ENCODE results near the gene ABAT. TPM values are rescaled to one million over a fixed set of nuclear protein-coding genes. Genes with fewer than 3 reads are reported as not detected.
A peak's percentile ranks its signal among the peaks of the same experiment; 100 is the strongest.

ABAT gene
- total RNA-seq, 1 donor from 2014 or later, result 23.3 TPM

DNA sequence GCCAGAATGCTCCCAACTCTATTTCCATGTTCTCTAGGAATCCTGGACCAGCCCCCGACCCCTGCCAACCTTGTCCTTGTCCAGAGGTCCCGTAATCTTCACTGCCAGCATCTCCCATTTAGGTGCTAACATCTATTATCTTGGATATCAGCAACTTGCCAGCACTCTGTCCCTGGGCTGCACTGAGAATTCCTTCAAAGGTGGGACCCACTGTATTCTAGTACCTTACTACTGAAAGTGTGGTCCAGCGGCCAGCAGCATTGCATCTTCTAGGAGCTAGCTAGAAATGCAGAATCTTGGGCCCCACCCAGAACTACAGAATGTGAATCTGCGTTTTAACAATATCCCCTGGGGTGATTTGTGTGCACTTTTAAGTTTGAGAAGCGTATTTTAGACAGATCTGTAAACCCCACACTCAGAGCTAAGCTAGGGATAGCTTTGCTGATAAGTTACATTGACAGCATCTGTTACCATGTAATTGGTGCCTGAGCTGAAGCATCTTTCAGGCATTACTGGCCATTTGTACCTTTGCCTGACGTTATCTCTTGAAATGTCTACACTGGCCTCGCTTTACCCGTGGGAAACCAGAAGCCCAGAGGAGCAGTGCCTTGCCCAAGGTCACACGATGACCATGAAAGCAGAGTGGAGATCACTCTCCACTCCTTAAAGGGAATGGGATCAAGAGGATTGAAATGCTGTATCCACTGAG lies 8.3 kb downstream of the ABAT start:
- H3K9me3 Mint-ChIP-seq (ENCODE audit: unreplicated experiment), result peaks cover 5% of the 10 kb centered on the region
- H3K27ac ChIP-seq (ENCODE audit: low read depth, low read length), result no peak overlapping the region
- H3K27me3 ChIP-seq (ENCODE audit: insufficient read depth, low read length), result no peaks in the 10 kb centered on the region
- H3K36me3 Mint-ChIP-seq (ENCODE audit: low read depth, unreplicated experiment), result peaks cover 10% of the 10 kb centered on the region
- peaks cover 13% of the 10 kb centered on the region for H4K20me1 ChIP-seq (ENCODE audit: insufficient read depth, low read length)
- DNase-seq (ENCODE audit: low read depth) (no peak), FAIRE-seq (no peak)
- H3K27ac Mint-ChIP-seq (ENCODE audit: unreplicated experiment), result no peak overlapping the region
- H3K27me3 Mint-ChIP-seq (ENCODE audit: low read depth, unreplicated experiment), result no peaks in the 10 kb centered on the region
- TF ChIP-seq CTCF (IDR thresholded peaks at IDR 0.05; ENCODE audit: insufficient read depth, low read depth, low read length) (no peak), EZH2 (IDR thresholded peaks at IDR 0.05; ENCODE audit: insufficient read depth, low read length) (no peak)
- no peaks in the 10 kb centered on the region for H3K36me3 ChIP-seq (ENCODE audit: insufficient read depth, low read length)
- H3K4me2 ChIP-seq (ENCODE audit: low read length), result no peak overlapping the region
- no peak overlapping the region for H2AFZ ChIP-seq (ENCODE audit: low read depth, low read length)
- H3K9me3 ChIP-seq (ENCODE audit: insufficient read depth, low read depth, low read length), result no peaks in the 10 kb centered on the region
- H3K4me3 Mint-ChIP-seq (ENCODE audit: unreplicated experiment), result no peak overlapping the region
- peaks cover 27% of the 10 kb centered on the region for H3K4me1 Mint-ChIP-seq (ENCODE audit: low read depth, unreplicated experiment)
- H3K4me3 ChIP-seq (ENCODE audit: insufficient read depth, low read depth, low read length), result no peak overlapping the region
- no peaks in the 10 kb centered on the region for H3K79me2 ChIP-seq (ENCODE audit: insufficient read depth, low read length)
- peaks cover 13% of the 10 kb centered on the region for H3K4me1 ChIP-seq (ENCODE audit: insufficient read depth, low read length)
- no peak overlapping the region for H3K9ac ChIP-seq (ENCODE audit: low read length)

DNA sequence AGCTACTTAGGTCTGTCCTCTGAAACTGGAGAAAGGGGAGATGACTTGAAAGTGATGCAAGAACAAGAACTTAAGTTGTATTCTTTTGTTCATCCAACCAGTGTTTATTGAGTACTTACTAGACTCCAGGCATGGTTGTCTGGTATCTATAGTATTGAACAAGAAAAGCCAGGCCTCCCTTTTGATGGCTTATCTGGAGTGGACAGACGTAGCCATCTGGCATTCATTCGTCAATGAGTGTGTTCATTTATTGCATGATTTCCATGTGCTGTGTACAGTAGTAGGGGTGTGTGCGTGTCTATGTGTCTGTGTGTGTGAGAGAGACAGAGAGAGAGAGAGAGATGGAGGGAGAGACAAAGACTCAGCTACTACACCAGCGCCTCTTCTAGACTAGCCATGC lies 9.2 kb downstream of the ABAT start:
- no peak overlapping the region for H3K27ac ChIP-seq (ENCODE audit: low read depth, low read length)
- peaks cover 9% of the 10 kb centered on the region for H4K20me1 ChIP-seq (ENCODE audit: insufficient read depth, low read length)
- no peaks in the 10 kb centered on the region for H3K27me3 ChIP-seq (ENCODE audit: insufficient read depth, low read length)
- no peaks in the 10 kb centered on the region for H3K9me3 ChIP-seq (ENCODE audit: insufficient read depth, low read depth, low read length)
- no peak for FAIRE-seq
- Mint-ChIP-seq H3K4me3 (ENCODE audit: unreplicated experiment) (no peak overlapping the region), H3K27ac (ENCODE audit: unreplicated experiment) (no peak overlapping the region), H3K27me3 (ENCODE audit: low read depth, unreplicated experiment) (no peaks in the 10 kb centered on the region), H3K36me3 (ENCODE audit: low read depth, unreplicated experiment) (peaks cover 10% of the 10 kb centered on the region), H3K9me3 (ENCODE audit: unreplicated experiment) (peaks cover 5% of the 10 kb centered on the region), H3K4me1 (ENCODE audit: low read depth, unreplicated experiment) (peaks cover 20% of the 10 kb centered on the region)
- no peak overlapping the region for H3K4me2 ChIP-seq (ENCODE audit: low read length)
- no peak overlapping the region for H3K9ac ChIP-seq (ENCODE audit: low read length)
- DNase-seq (ENCODE audit: low read depth), result no peak
- peaks cover 5% of the 10 kb centered on the region for H3K4me1 ChIP-seq (ENCODE audit: insufficient read depth, low read length)
- TF ChIP-seq CTCF (IDR thresholded peaks at IDR 0.05; ENCODE audit: insufficient read depth, low read depth, low read length) (no peak), EZH2 (IDR thresholded peaks at IDR 0.05; ENCODE audit: insufficient read depth, low read length) (no peak)
- no peak overlapping the region for H3K4me3 ChIP-seq (ENCODE audit: insufficient read depth, low read depth, low read length)
- no peak overlapping the region for H2AFZ ChIP-seq (ENCODE audit: low read depth, low read length)
- no peaks in the 10 kb centered on the region for H3K36me3 ChIP-seq (ENCODE audit: insufficient read depth, low read length)
- no peaks in the 10 kb centered on the region for H3K79me2 ChIP-seq (ENCODE audit: insufficient read depth, low read length)

GRCh38 chr16:8685617-8686016 lies 11.2 kb downstream of the ABAT start:
- Histone ChIP-seq H4K20me1 (ENCODE audit: insufficient read depth, low read length) (peaks cover 9% of the 10 kb centered on the region), H3K9ac (ENCODE audit: low read length) (no peak overlapping the region), H3K79me2 (ENCODE audit: insufficient read depth, low read length) (no peaks in the 10 kb centered on the region), H3K9me3 (ENCODE audit: insufficient read depth, low read depth, low read length) (peaks cover 10% of the 10 kb centered on the region), H3K27ac (ENCODE audit: low read depth, low read length) (no peak overlapping the region), H3K4me2 (ENCODE audit: low read length) (no peak overlapping the region), H3K27me3 (ENCODE audit: insufficient read depth, low read length) (no peaks in the 10 kb centered on the region), H2AFZ (ENCODE audit: low read depth, low read length) (no peak overlapping the region), H3K36me3 (ENCODE audit: insufficient read depth, low read length) (no peaks in the 10 kb centered on the region), H3K4me1 (ENCODE audit: insufficient read depth, low read length) (no peaks in the 10 kb centered on the region), H3K4me3 (ENCODE audit: insufficient read depth, low read depth, low read length) (no peak overlapping the region)
- H3K4me1 Mint-ChIP-seq (ENCODE audit: low read depth, unreplicated experiment), result peaks cover 12% of the 10 kb centered on the region
- H3K27me3 Mint-ChIP-seq (ENCODE audit: low read depth, unreplicated experiment), result no peaks in the 10 kb centered on the region
- H3K4me3 Mint-ChIP-seq (ENCODE audit: unreplicated experiment), result no peak overlapping the region
- DNase-seq (ENCODE audit: low read depth) (no peak), FAIRE-seq (no peak)
- peaks cover 21% of the 10 kb centered on the region for H3K36me3 Mint-ChIP-seq (ENCODE audit: low read depth, unreplicated experiment)
- H3K9me3 Mint-ChIP-seq (ENCODE audit: unreplicated experiment), result peaks cover 9% of the 10 kb centered on the region
- no peak for TF ChIP-seq EZH2 (IDR thresholded peaks at IDR 0.05; ENCODE audit: insufficient read depth, low read length)
- no peak for TF ChIP-seq CTCF (IDR thresholded peaks at IDR 0.05; ENCODE audit: insufficient read depth, low read depth, low read length)
- H3K27ac Mint-ChIP-seq (ENCODE audit: unreplicated experiment), result peak overlapping the region; percentile 43
